GM10248 (cell line): ENCODE data around the gene SLC44A5.

Experiments
- CTCF ChIA-PET: fragments of 300-600 bp; sonication (Branson Sonifier 250); formaldehyde crosslinking; extraction: SDS; loops from one replicate; lab custom pipeline; 2021; ENCODE audit warnings: antibody characterized with exemption; lab: Yijun Ruan, JAX
- POLR2A ChIA-PET: fragments of 350-650 bp; sonication (Branson Sonifier 250); formaldehyde crosslinking; extraction: SDS; loops from one replicate; lab custom pipeline; 2020; ENCODE audit warnings: antibody characterized with exemption; lab: Yijun Ruan, JAX
- DNase-seq: peaks from one replicate; pipeline ENCODE4 v3.0.0; 2012; ENCODE audit errors: extremely low spot score
- CTCF ChIP-seq: IDR thresholded peaks from 2 replicates; pipeline ENCODE4 v1.5.1; 2012; ENCODE audit warnings: mild to moderate bottlenecking, low read depth; ENCODE audit errors: extremely low read depth, missing control alignments, control extremely low read depth

SLC44A5 gene

GRCh38 chr1:75328691-75329090 lies 282.2 kb downstream of the SLC44A5 start:
- CTCF ChIA-PET: no interaction called here

GRCh38 chr1:75327395-75327794 lies 283.5 kb downstream of the SLC44A5 start:
- ChIA-PET POLR2A (no interaction called here), CTCF (interaction anchor here (1.0 to 1.7 kb wide), 3 partner anchors 13 to 95 kb away, joined by 3 to 4 read pairs (median 3); no protein-coding TSS in a partner anchor)
- DNase-seq: no peak
- no peak for TF ChIP-seq CTCF

More at GRCh38 chr1:75328691-75329090, 282.2 kb downstream of the SLC44A5 start:
- POLR2A ChIA-PET: no interaction called here
- no peak for DNase-seq
- no peak for TF ChIP-seq CTCF

GRCh38 chr1:75317976-75318375 lies 292.9 kb downstream of the SLC44A5 start:
- no peak for TF ChIP-seq CTCF
- ChIA-PET POLR2A (no interaction called here), CTCF (interaction anchor here (1.4 to 2.2 kb wide), 2 partner anchors 10 to 29 kb away, joined by 4 to 7 read pairs; no protein-coding TSS in a partner anchor)
- DNase-seq: no peak

- DNase-seq: no peak
- TF ChIP-seq CTCF: no peak
- ChIA-PET CTCF (interaction anchor here (1.1 kb wide), 1 partner anchor 83 kb away, joined by 3 read pairs; no protein-coding TSS in a partner anchor), POLR2A (no interaction called here)
Measured at GRCh38 chr1:75316230-75316629, 294.7 kb downstream of the SLC44A5 start.

GRCh38 chr1:75312620-75313019 lies 298.3 kb downstream of the SLC44A5 start:
- TF ChIP-seq CTCF: no peak
- no peak for DNase-seq
- POLR2A ChIA-PET: no interaction called here
- CTCF ChIA-PET: interaction anchor here (1.5 to 1.7 kb wide), 2 partner anchors 21 to 26 kb away, joined by 3 to 4 read pairs; no protein-coding TSS in a partner anchor

- TF ChIP-seq CTCF: no peak
- CTCF ChIA-PET: no interaction called here
- DNase-seq: no peak
- POLR2A ChIA-PET: no interaction called here
Measured at GRCh38 chr1:75310067-75310466, 300.8 kb downstream of the SLC44A5 start.
